Activated CD8-positive, alpha-beta T cell treated with anti-CD3 and anti-CD28 coated beads for 36 hours (primary cell): ENCODE measurements around the gene EPHB1. TPM values are rescaled to one million over a fixed set of nuclear protein-coding genes. Genes with fewer than 3 reads are reported as not detected.

ENCODE experiments used
- ATAC-seq: fragments of 200-7000 bp; cut with Tn5 transposase; one replicate; pipeline ENCODE4 v1.10.0; 2021; ENCODE audit warnings: mild to moderate bottlenecking, moderate library complexity
- CTCF ChIA-PET: fragments of 350-600 bp; sonication (Branson Sonifier 250); formaldehyde crosslinking; loops from one replicate; lab custom pipeline; 2021; ENCODE audit warnings: antibody characterized with exemption; lab: Charles Lee
- POLR2A ChIA-PET: fragments of 350-600 bp; sonication (Branson Sonifier 250); formaldehyde crosslinking; loops from one replicate; lab custom pipeline; 2021; ENCODE audit warnings: antibody characterized with exemption; lab: Charles Lee
- DNase-seq: peaks from one replicate; pipeline ENCODE4 v3.0.0-alpha.2; 2020
- H3K27ac Mint-ChIP-seq: one replicate; pipeline ENCODE4 v1.8.0; 2021; ENCODE audit warnings: mild to moderate bottlenecking, mixed read lengths
- H3K27me3 Mint-ChIP-seq: one replicate; pipeline ENCODE4 v1.8.0; 2021; ENCODE audit warnings: mixed read lengths
- H3K36me3 Mint-ChIP-seq: one replicate; pipeline ENCODE4 v1.8.0; 2021; ENCODE audit warnings: low read depth, mixed read lengths
- H3K4me1 Mint-ChIP-seq: one replicate; pipeline ENCODE4 v1.8.0; 2021; ENCODE audit warnings: low read depth, mixed read lengths
- H3K4me3 Mint-ChIP-seq: one replicate; pipeline ENCODE4 v1.8.0; 2021; ENCODE audit warnings: mild to moderate bottlenecking, moderate library complexity, mixed read lengths
- H3K9me3 Mint-ChIP-seq: one replicate; pipeline ENCODE4 v1.8.0; 2021; ENCODE audit warnings: mixed read lengths
- intact Hi-C: fragments of 100-400 bp; cut with micrococcal nuclease; formaldehyde crosslinking; loops from one replicate; pipeline ENCODE4 v1.10.0; 2022
- total RNA-seq, 2 experiments: library from RNA; stranded (reverse); gene quantifications; one replicate each; pipeline ENCODE4 v1.2.3, GENCODE V29; 2021
- TF ChIP-seq, protein P1 (sequence below): fragments of 200-600 bp; IDR thresholded peaks from one replicate; pipeline ENCODE4 v1.8.0; 2022; ENCODE audit warnings: antibody characterized with exemption, mild to moderate bottlenecking

The EPHB1 gene
- total RNA-seq, 2 experiments from 2014 or later = 0.78 TPM; not detected in 1

DNA sequence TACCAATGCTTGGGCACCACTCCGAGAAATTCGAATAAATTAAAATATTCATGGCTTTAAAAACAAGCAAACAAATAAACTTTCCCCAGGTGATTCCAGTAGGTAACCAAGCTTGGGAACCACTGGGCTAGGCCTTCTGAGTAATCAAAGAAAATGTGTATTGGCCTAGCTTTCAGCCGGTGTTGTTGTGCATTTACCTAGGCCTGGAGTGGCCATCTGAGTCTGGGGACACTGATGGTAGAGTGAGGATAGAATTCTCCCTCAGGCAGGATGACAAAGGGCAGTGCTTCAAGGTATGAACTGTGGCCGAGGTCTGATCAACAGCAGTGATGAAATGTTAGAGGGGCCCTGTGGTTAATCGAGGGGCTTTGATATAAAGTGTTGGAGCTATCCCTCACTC lies 440.5 kb downstream of the EPHB1 start:
- TF ChIP-seq, protein P1, sequence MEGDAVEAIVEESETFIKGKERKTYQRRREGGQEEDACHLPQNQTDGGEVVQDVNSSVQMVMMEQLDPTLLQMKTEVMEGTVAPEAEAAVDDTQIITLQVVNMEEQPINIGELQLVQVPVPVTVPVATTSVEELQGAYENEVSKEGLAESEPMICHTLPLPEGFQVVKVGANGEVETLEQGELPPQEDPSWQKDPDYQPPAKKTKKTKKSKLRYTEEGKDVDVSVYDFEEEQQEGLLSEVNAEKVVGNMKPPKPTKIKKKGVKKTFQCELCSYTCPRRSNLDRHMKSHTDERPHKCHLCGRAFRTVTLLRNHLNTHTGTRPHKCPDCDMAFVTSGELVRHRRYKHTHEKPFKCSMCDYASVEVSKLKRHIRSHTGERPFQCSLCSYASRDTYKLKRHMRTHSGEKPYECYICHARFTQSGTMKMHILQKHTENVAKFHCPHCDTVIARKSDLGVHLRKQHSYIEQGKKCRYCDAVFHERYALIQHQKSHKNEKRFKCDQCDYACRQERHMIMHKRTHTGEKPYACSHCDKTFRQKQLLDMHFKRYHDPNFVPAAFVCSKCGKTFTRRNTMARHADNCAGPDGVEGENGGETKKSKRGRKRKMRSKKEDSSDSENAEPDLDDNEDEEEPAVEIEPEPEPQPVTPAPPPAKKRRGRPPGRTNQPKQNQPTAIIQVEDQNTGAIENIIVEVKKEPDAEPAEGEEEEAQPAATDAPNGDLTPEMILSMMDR = no peak
- DNase-seq (no peak), ATAC-seq (no peak)
- H3K27ac Mint-ChIP-seq = no peak overlapping the region
- CTCF ChIA-PET = no interaction called here
- POLR2A ChIA-PET = no interaction called here
- peaks cover 2% of the 10 kb centered on the region for H3K9me3 Mint-ChIP-seq
- intact Hi-C loops = no loop called here
- H3K4me3 Mint-ChIP-seq = no peak overlapping the region
- H3K36me3 Mint-ChIP-seq = no peaks in the 10 kb centered on the region
- no peaks in the 10 kb centered on the region for H3K27me3 Mint-ChIP-seq
- no peaks in the 10 kb centered on the region for H3K4me1 Mint-ChIP-seq

DNA sequence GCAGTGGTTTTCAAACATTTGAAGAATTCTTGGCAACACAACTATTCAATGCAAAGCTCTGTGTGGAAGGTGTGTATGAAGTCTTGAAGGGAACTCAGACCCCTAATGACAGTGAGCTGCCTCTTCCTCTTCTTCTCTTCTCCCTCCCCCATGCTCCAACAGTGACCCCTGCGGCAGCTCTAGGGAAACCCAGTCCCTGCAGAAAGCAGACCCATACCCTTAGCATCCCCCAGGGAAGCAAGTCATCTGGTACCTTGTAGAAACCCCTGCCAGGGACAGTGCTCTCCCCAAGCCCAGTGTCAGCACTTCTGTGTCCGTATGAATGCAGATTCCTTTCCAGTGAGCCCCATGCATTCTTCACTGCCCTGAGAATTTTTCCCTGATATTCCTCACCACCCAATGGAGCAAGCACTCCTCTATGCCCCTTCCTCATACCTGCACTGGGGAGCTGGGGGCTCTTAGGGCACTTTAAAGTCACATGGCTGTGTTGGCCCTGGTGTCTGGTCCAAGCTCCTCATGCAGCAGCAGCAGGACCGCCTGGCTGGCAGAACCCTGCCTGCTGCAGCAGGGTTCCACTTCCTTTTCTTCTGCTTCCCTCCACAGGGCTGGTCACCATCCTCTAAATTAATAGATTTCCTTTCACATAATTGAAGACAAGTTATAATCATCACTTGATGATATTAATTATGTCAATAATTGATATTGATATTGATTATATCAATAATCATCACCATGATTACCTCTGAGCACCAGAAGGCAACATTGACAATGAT lies 442.5 kb downstream of the EPHB1 start:
- TF ChIP-seq, protein P1 = no peak
- ChIA-PET POLR2A (interaction anchor here (0.6 kb wide), 1 partner anchor 379 kb away, joined by 4 read pairs; no protein-coding TSS in a partner anchor), CTCF (no interaction called here)
- no peak overlapping the region for H3K27ac Mint-ChIP-seq
- no peaks in the 10 kb centered on the region for H3K27me3 Mint-ChIP-seq
- no peak for DNase-seq
- ATAC-seq = no peak
- H3K9me3 Mint-ChIP-seq = peaks cover 2% of the 10 kb centered on the region
- intact Hi-C loops = no loop called here
- H3K36me3 Mint-ChIP-seq = no peaks in the 10 kb centered on the region
- no peak overlapping the region for H3K4me3 Mint-ChIP-seq
- H3K4me1 Mint-ChIP-seq = no peaks in the 10 kb centered on the region

DNA sequence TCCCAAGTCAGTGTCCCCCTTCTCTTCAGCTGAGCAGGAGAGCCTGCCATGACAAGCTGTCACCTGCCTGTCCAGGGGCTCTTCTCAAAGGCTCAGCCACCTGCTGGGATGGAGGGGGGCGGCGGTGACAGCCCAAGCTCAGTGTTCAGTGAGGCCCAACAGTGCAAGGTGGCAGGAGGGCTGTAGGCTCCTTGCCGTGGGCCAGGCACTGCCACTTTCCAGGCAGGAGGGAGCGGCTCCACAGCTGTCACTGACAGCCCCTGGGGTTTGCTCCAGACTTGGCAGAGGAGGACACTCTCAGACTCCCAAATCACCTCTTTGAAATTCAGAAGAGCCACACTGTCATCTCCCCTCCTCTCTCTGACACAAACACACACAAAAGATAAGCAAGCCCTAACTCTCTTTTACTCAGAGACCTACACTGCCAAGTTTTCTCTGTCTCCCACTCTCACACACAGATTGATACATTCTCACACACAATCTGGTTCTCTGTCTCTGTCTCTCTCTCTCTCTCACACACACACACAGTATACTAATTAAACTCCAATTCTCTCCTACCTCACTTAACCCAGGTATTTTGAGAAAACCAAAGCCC lies 443.3 kb downstream of the EPHB1 start:
- H3K27ac Mint-ChIP-seq = no peak overlapping the region
- no peak overlapping the region for H3K4me3 Mint-ChIP-seq
- no peaks in the 10 kb centered on the region for H3K36me3 Mint-ChIP-seq
- peaks cover 2% of the 10 kb centered on the region for H3K9me3 Mint-ChIP-seq
- CTCF ChIA-PET = no interaction called here
- H3K27me3 Mint-ChIP-seq = no peaks in the 10 kb centered on the region
- H3K4me1 Mint-ChIP-seq = no peaks in the 10 kb centered on the region
- TF ChIP-seq, protein P1 = no peak
- ATAC-seq (no peak), DNase-seq (no peak)
- POLR2A ChIA-PET = no interaction called here
- intact Hi-C loops = no loop called here

DNA sequence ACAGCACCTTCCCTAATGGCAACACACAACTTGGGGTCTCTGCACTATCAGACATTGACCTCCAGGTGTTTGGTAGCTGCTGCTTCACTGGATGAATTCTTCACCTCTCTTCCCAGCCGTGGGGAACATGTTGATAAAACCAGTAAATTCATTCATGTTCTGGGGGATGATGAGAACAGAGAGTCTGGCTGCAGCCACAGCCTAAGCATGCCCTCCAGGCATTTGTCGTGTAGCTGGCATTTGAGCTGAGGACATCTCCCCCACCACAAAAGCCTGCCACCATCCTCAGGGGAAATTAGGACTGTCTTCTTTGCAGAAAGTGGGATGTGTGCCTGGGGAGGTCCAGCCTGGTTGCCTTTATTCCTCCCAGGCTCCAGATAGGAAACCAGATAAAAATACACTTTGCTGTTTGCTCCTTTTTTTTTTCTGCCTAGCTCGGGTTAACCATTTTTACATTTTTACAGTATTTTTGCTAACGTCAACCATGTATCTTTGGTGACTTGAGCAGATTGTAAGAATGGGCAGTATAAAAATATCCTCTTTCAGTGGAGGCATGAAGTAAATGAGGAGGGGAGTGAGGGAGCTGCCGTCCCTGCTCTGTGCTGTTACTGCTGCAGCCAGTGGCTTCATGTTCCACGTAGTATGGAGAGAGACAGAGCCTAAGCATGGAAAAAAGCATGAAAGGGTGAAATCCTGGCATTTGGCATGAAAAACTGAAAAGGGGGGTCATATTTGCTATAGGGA lies 444.0 kb downstream of the EPHB1 start:
- CTCF ChIA-PET = no interaction called here
- Mint-ChIP-seq H3K4me1 (no peaks in the 10 kb centered on the region), H3K36me3 (no peaks in the 10 kb centered on the region), H3K9me3 (peaks cover 1% of the 10 kb centered on the region), H3K27me3 (no peaks in the 10 kb centered on the region), H3K27ac (no peak overlapping the region), H3K4me3 (no peak overlapping the region)
- no peak for DNase-seq
- TF ChIP-seq, protein P1 = no peak
- intact Hi-C loops = no loop called here
- no peak for ATAC-seq
- POLR2A ChIA-PET = no interaction called here

DNA sequence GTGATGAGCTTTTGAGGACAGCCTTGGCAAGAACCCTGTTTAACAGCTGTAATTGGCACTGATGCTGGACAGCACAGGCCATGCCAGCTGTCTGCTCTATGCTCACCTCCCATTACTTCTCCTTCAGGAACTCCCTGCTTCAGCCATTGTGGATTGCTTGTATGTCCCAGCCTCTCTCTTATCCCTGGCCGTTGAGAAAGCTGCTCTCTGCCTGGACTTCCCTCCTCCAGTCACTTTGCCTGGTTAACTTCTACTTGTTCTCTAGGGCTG lies 444.5 kb downstream of the EPHB1 start:
- TF ChIP-seq, protein P1 = no peak
- ATAC-seq = no peak

More for the DNA sequence above, 444.5 kb downstream of the EPHB1 start:
- ChIA-PET POLR2A (no interaction called here), CTCF (no interaction called here)
- H3K4me1 Mint-ChIP-seq = no peaks in the 10 kb centered on the region
- intact Hi-C loops = no loop called here
- no peaks in the 10 kb centered on the region for H3K27me3 Mint-ChIP-seq
- DNase-seq = no peak
- no peak overlapping the region for H3K27ac Mint-ChIP-seq
- no peaks in the 10 kb centered on the region for H3K36me3 Mint-ChIP-seq
- no peak overlapping the region for H3K4me3 Mint-ChIP-seq
- no peaks in the 10 kb centered on the region for H3K9me3 Mint-ChIP-seq
